T-helper 22 cell (primary cell): ENCODE data around the gene FEN1.

Experiments
- DNase-seq: peaks from one replicate; pipeline ENCODE4 v3.0.0-alpha.2; 2020; ENCODE audit warnings: low read depth

FEN1 gene

GRCh38 chr11:61841636-61842527 is 49.2 kb downstream of the FEN1 start:
- DNase-seq, result no peak

DNA sequence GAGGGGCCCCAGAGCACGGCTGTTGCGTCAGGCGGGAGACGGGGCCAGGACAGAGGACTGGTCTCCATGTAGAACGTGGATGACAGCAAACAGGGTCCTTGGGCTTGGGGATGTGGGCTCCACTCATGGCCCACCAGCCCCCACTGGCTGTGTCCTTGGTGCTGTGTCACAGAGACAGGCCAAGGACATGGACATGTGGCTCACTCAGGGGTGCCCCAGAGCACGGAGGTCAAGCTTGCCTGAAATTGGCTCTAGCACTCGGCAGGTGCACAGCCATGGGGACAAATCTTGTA is 49.8 kb downstream of the FEN1 start:
- DNase-seq, result no peak

GRCh38 chr11:61844909-61845565 is 52.3 kb downstream of the FEN1 start:
- no peak for DNase-seq

DNA sequence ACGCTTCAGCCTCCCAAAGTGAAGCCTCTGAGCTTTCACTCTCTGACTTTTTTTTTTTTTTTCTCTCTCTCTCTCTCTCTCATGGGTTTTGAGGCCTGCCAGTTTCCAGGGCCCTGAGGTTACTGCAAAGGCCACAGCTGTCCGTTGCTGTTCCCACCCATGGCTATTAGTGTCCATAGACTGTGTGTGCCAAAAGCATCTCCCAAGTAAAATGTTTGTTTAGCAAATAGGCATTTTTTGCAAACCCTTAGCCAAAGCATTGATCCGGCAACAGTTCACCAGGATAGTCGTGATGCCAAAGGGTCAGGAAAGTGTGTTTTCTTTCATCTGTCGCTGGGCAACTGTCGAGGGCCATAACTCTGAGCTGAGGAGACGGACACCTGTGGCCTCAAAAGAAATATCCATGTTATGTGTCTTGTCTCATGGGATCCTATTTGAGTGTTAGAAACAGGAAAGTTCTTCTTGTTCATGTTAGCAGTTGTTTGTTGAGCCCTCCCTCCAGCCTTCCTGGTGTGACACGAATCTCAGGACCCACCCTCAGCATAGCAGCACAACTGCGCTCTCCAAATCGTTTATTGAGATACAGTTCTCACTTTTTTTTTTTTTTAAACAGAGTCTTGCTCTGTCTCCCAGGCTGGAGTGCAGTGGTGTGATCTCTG is 53.8 kb downstream of the FEN1 start:
- no peak for DNase-seq
